HepG2 (cell line): ENCODE data around the gene SLC38A3. TPM values are rescaled to one million over a fixed set of nuclear protein-coding genes. Genes with fewer than 3 reads are reported as not detected.
A peak's percentile ranks its signal among the peaks of the same experiment; 100 is the strongest.

ENCODE experiments used
- HNF1B ChIP-seq: sonication (generic); formaldehyde crosslinking; IDR thresholded peaks from 2 replicates; pipeline ENCODE4 v1.5.1; 2020; ENCODE audit warnings: mild to moderate bottlenecking, moderate library complexity, missing genetic modification reagents
- HOXA9 ChIP-seq: sonication (generic); formaldehyde crosslinking; IDR thresholded peaks from 2 replicates; pipeline ENCODE4 v1.8.1; 2022; ENCODE audit warnings: missing genetic modification reagents, mild to moderate bottlenecking, moderate library complexity, borderline replicate concordance
- JARID2 ChIP-seq: sonication (generic); formaldehyde crosslinking; IDR thresholded peaks from 2 replicates; pipeline ENCODE4 v1.8.1; 2023; ENCODE audit warnings: missing genetic modification reagents, inconsistent platforms; ENCODE audit not compliant: insufficient replicate concordance
- MYNN ChIP-seq: sonication (generic); formaldehyde crosslinking; IDR thresholded peaks from 2 replicates; pipeline ENCODE4 v1.4.0; 2020; ENCODE audit warnings: mild to moderate bottlenecking, low read depth, missing genetic modification reagents
- PATZ1 ChIP-seq: sonication (generic); formaldehyde crosslinking; IDR thresholded peaks from 2 replicates; pipeline ENCODE4 v1.4.0; 2020; ENCODE audit warnings: missing genetic modification reagents
- ZBTB40 ChIP-seq, 2 experiments: fragments of 450-650 bp in 1 of 2; sonication (generic) in 1 of 2; formaldehyde crosslinking in 1 of 2; IDR thresholded peaks; 2 replicates each; pipeline versions ENCODE4 v1.6.1 to v1.8.0; 2016 to 2022; ENCODE audit warnings: antibody characterized with exemption in 1 of 2, mild to moderate bottlenecking in 1 of 2, missing genetic modification reagents in 1 of 2
- ZNF12 ChIP-seq: sonication (generic); formaldehyde crosslinking; IDR thresholded peaks from 2 replicates; pipeline ENCODE4 v1.5.0; 2020; ENCODE audit warnings: missing genetic modification reagents
- ZNF263 ChIP-seq: sonication (generic); formaldehyde crosslinking; IDR thresholded peaks from 2 replicates; pipeline ENCODE4 v1.4.0; 2020; ENCODE audit warnings: missing genetic modification reagents
- ZNF574 ChIP-seq: sonication (generic); formaldehyde crosslinking; IDR thresholded peaks from 2 replicates; pipeline ENCODE4 v1.4.0; 2020; ENCODE audit warnings: missing genetic modification reagents
- polyA plus RNA-seq, 8 experiments: library from polyadenylated mRNA; depleted of rRNA in 3 of 8; stranded (reverse) in 7 of 8; unstranded in 1 of 8; fragments of >200 nt; fragmentation: Illumina TruSeq in 4 of 8; extraction: Trizol in 4 of 8; gene quantifications; 2 replicates each; pipeline versions ENCODE4 v1.2.1 to v1.2.3, GENCODE V29; 2011 to 2016; ENCODE audit warnings: low read depth in 4 of 8, missing spikeins in 1 of 8, mixed read lengths in 1 of 8; ENCODE audit not compliant: insufficient read depth in 1 of 8
- total RNA-seq, 5 experiments: library from RNA; depleted of rRNA; stranded (reverse); fragments of >200 nt; fragmentation: Illumina TruSeq; extraction: Trizol; gene quantifications; 2 replicates each; pipeline ENCODE4 v1.2.3, GENCODE V29; 2016; ENCODE audit warnings: low read depth in 1 of 5

Gene SLC38A3
- total and polyA plus RNA-seq, 2 of the 13 experiments (the other 11 are each of a cell fraction or from before 2014, with no cell fraction given) = 29.8 to 164 TPM

GRCh38 chr3:50194128-50194902 is 10.8 kb upstream of the SLC38A3 start (continued):
- TF ChIP-seq ZBTB40 (IDR thresholded peaks at IDR 0.05) (no peak), ZBTB40 (CRISPR knock-in tag; IDR thresholded peaks at IDR 0.05) (peak; percentile 24; the same call in 1 of the 2 replicates), ZNF12 (CRISPR knock-in tag) (peak; percentile 31; the same call in 1 of the 2 replicates), JARID2 (CRISPR knock-in tag) (no peak), HOXA9 (CRISPR knock-in tag) (no peak; the same call in 1 of the 2 replicates), PATZ1 (CRISPR knock-in tag) (peak; percentile 95), ZNF263 (CRISPR knock-in tag) (0 out of 2 replicates have a peak, but pooled peaks have one; percentile 36), ZNF574 (CRISPR knock-in tag) (peak; percentile 66), MYNN (CRISPR knock-in tag) (peak; percentile 61; the same call in 1 of the 2 replicates), HNF1B (peak; percentile 72)
